Body of pancreas (tissue), 4 donors: ENCODE results near the gene ATP11A.
"Not testable (repeated sequence)": the region's sequence is repeated elsewhere in the genome, so short reads cannot be mapped to it uniquely, and the experiment has no call there.

Source experiments
- CTCF ChIP-seq, 7 experiments: fragments of 450-650 bp in 4 of 7; fragments of 200-600 bp in 3 of 7; sonication (generic) in 3 of 7; IDR thresholded peaks; one replicate each; pipeline ENCODE4 v1.5.1; 2016 to 2019; ENCODE audit warnings: antibody characterized with exemption in 7 of 7
- POLR2A ChIP-seq, 3 donors: fragments of 450-650 bp; IDR thresholded peaks; one replicate each; pipeline ENCODE4 v1.6.1; 2016; ENCODE audit warnings: antibody characterized with exemption in 3 of 3, mild to moderate bottlenecking in 2 of 3

GRCh38 chr13:112685189-112685805 lies 4.5 kb upstream of the ATP11A start:
- not testable (repeated sequence) for TF ChIP-seq CTCF, POLR2A (IDR thresholded peaks at IDR 0.05)
